Gastrocnemius medialis (tissue), 4 donors: ENCODE results near the gene PLK5.

ENCODE experiments used
- POLR2A ChIP-seq, 2 donors: fragments of 450-650 bp; IDR thresholded peaks; one replicate each; pipeline ENCODE4 v1.6.1; 2017; ENCODE audit warnings: antibody characterized with exemption in 2 of 2, mild to moderate bottlenecking in 2 of 2, moderate library complexity in 2 of 2
- TF ChIP-seq, protein P1 (sequence below), 5 experiments: fragments of 450-650 bp in 3 of 5; fragments of 200-600 bp in 2 of 5; sonication (generic) in 2 of 5; IDR thresholded peaks in 4 of 5; conservative IDR thresholded peaks in 1 of 5; 1 replicate in 4 of 5; 2 replicates in 1 of 5; pipeline ENCODE4 v1.5.1; 2016 to 2019; ENCODE audit warnings: antibody characterized with exemption in 5 of 5, mild to moderate bottlenecking in 3 of 5, moderate library complexity in 3 of 5

DNA sequence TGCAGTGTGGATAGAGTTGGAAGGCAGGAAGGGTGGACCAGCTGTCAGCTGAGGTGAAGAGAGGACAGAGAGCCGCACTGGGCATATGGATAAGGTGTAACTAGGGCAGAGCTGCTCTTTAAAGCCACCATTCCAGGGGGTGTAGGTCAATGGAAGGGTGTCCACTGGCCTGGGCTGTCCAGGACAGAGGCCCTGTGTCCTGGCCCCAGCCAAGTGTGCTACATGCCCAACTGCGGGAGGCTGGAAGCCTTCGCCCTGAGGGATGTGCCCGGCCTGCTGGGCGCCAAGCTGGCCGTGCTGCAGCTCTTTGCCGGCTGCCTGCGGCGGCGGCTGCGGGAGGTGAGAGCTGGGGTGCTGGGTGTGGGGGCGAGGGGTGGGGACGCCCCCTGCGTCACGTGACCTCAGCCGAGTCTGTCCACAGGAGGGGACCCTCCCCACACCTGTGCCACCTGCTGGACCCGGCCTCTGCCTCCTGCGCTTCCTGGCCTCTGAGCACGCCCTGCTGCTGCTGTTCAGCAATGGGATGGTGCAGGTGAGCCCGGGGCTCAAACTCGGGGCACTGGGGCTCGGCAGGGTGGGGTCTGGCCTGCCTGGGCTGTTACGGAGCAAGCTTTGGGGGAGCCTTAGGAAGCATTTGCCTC lies 9.8 kb downstream of the PLK5 start:
- TF ChIP-seq, protein P1, sequence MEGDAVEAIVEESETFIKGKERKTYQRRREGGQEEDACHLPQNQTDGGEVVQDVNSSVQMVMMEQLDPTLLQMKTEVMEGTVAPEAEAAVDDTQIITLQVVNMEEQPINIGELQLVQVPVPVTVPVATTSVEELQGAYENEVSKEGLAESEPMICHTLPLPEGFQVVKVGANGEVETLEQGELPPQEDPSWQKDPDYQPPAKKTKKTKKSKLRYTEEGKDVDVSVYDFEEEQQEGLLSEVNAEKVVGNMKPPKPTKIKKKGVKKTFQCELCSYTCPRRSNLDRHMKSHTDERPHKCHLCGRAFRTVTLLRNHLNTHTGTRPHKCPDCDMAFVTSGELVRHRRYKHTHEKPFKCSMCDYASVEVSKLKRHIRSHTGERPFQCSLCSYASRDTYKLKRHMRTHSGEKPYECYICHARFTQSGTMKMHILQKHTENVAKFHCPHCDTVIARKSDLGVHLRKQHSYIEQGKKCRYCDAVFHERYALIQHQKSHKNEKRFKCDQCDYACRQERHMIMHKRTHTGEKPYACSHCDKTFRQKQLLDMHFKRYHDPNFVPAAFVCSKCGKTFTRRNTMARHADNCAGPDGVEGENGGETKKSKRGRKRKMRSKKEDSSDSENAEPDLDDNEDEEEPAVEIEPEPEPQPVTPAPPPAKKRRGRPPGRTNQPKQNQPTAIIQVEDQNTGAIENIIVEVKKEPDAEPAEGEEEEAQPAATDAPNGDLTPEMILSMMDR (IDR thresholded peaks at IDR 0.05 in 4 of 5, conservative IDR thresholded peaks at IDR 0.05 in 1 of 5), result no peak
- TF ChIP-seq POLR2A (IDR thresholded peaks at IDR 0.05), result no peak
